GM12873 (cell line): ENCODE results near the gene CNOT6.

Experiments used
- CTCF ChIP-seq: IDR thresholded peaks from 2 replicates; pipeline ENCODE4 v1.5.1; 2012; ENCODE audit warnings: low read depth, mild to moderate bottlenecking, moderate library complexity, low read length, control low read depth; ENCODE audit not compliant: insufficient read depth; ENCODE audit errors: missing control alignments

Gene CNOT6

GRCh38 chr5:180596668-180597231, 102.6 kb downstream of the CNOT6 start:
- TF ChIP-seq CTCF, result no peak

- TF ChIP-seq CTCF, result no peak
These were observed 104.1 kb downstream of the CNOT6 start for GRCh38 chr5:180598316-180598701.

GRCh38 chr5:180598797-180599589, 104.8 kb downstream of the CNOT6 start:
- TF ChIP-seq CTCF, result no peak

- TF ChIP-seq CTCF, result no peak
These were observed 105.4 kb downstream of the CNOT6 start for GRCh38 chr5:180599590-180599914.

- TF ChIP-seq CTCF, result no peak
These were observed 105.9 kb downstream of the CNOT6 start for GRCh38 chr5:180599981-180600553.

GRCh38 chr5:180600554-180601041, 106.4 kb downstream of the CNOT6 start:
- TF ChIP-seq CTCF, result no peak

GRCh38 chr5:180601591-180602480, 107.7 kb downstream of the CNOT6 start:
- no peak for TF ChIP-seq CTCF
